Measurements from ENCODE around the gene C17orf78. TPM values are rescaled to one million over a fixed set of nuclear protein-coding genes. Genes with fewer than 3 reads are reported as not detected.
"Not testable (repeated sequence)": the region's sequence is repeated elsewhere in the genome, so short reads cannot be mapped to it uniquely, and the experiment has no call there.

The C17orf78 gene
- total RNA-seq, 3 donors from 2014 or later = not detected

GRCh38 chr17:37400505-37400904 lies 24.7 kb downstream of the C17orf78 start:
- no peaks in the 10 kb centered on the region for H3K27me3 Mint-ChIP-seq (ENCODE audit: low read depth)
- peaks cover 2% of the 10 kb centered on the region for H3K36me3 Mint-ChIP-seq (ENCODE audit: insufficient read depth)
- ATAC-seq (no peak), DNase-seq (no peak)
- no peaks in the 10 kb centered on the region for H3K9me3 Mint-ChIP-seq
- H3K4me3 Mint-ChIP-seq = no peak overlapping the region
- peaks cover 27% of the 10 kb centered on the region for H3K4me1 Mint-ChIP-seq (ENCODE audit: low read depth)

- not testable (repeated sequence) for DNase-seq; H3K36me3 Mint-ChIP-seq (ENCODE audit: insufficient read depth); H3K27me3 Mint-ChIP-seq (ENCODE audit: low read depth); ATAC-seq; H3K9me3 Mint-ChIP-seq
- Mint-ChIP-seq H3K4me1 (ENCODE audit: low read depth) (peaks cover 44% of the 10 kb centered on the region), H3K4me3 (peak overlapping the region; percentile 99)
Observed at GRCh38 chr17:37405522-37405921, 29.7 kb downstream of the C17orf78 start.

GRCh38 chr17:37405955-37406634 lies 30.3 kb downstream of the C17orf78 start:
- Mint-ChIP-seq H3K4me1 (ENCODE audit: low read depth) (peaks cover 46% of the 10 kb centered on the region), H3K36me3 (ENCODE audit: insufficient read depth) (peaks cover 10% of the 10 kb centered on the region), H3K27me3 (ENCODE audit: low read depth) (no peaks in the 10 kb centered on the region), H3K9me3 (no peaks in the 10 kb centered on the region), H3K4me3 (peak overlapping the region; percentile 99)
- ATAC-seq = no peak
- DNase-seq = no peak

GRCh38 chr17:37406635-37407461 lies 31.1 kb downstream of the C17orf78 start, which contains the start of the genes ACACA and TADA2A:
ACACA (minus strand) TSS chr17:37406836; CDS start chr17:37406299, 537 bp downstream.
TADA2A (plus strand) TSS chr17:37406886; CDS start chr17:37411366, 4,480 bp downstream.
- DNase-seq (peak; percentile 63), ATAC-seq (peak; percentile 95 to 96)
- peaks cover 46% of the 10 kb centered on the region for H3K4me1 Mint-ChIP-seq (ENCODE audit: low read depth)
- no peaks in the 10 kb centered on the region for H3K9me3 Mint-ChIP-seq
- no peaks in the 10 kb centered on the region for H3K27me3 Mint-ChIP-seq (ENCODE audit: low read depth)
- H3K36me3 Mint-ChIP-seq (ENCODE audit: insufficient read depth) = peaks cover 11% of the 10 kb centered on the region
- peak within 1 kb of the TSS; percentile 99 for H3K4me3 Mint-ChIP-seq

- ATAC-seq; DNase-seq; H3K27me3 Mint-ChIP-seq (ENCODE audit: low read depth); H3K9me3 Mint-ChIP-seq: not testable (repeated sequence)
- peak overlapping the region; percentile 95 for H3K4me3 Mint-ChIP-seq
- peaks cover 39% of the 10 kb centered on the region for H3K4me1 Mint-ChIP-seq (ENCODE audit: low read depth)
- H3K36me3 Mint-ChIP-seq (ENCODE audit: insufficient read depth) = peaks cover 11% of the 10 kb centered on the region
Observed at GRCh38 chr17:37408145-37408479, 32.3 kb downstream of the C17orf78 start.

GRCh38 chr17:37410357-37410756 lies 34.6 kb downstream of the C17orf78 start:
- H3K4me3 Mint-ChIP-seq = peak overlapping the region; percentile 29
- H3K36me3 Mint-ChIP-seq (ENCODE audit: insufficient read depth) = peaks cover 22% of the 10 kb centered on the region
- H3K4me1 Mint-ChIP-seq (ENCODE audit: low read depth) = peaks cover 26% of the 10 kb centered on the region
- H3K9me3 Mint-ChIP-seq = no peaks in the 10 kb centered on the region
- no peaks in the 10 kb centered on the region for H3K27me3 Mint-ChIP-seq (ENCODE audit: low read depth)
- ATAC-seq = no peak
- no peak for DNase-seq

GRCh38 chr17:37413875-37414519 lies 38.2 kb downstream of the C17orf78 start:
- Mint-ChIP-seq H3K27me3 (ENCODE audit: low read depth) (no peaks in the 10 kb centered on the region), H3K4me1 (ENCODE audit: low read depth) (peaks cover 11% of the 10 kb centered on the region), H3K9me3 (no peaks in the 10 kb centered on the region), H3K36me3 (ENCODE audit: insufficient read depth) (peaks cover 21% of the 10 kb centered on the region), H3K4me3 (no peak overlapping the region)
- no peak for DNase-seq
- no peak for ATAC-seq

GRCh38 chr17:37417852-37418251 lies 42.1 kb downstream of the C17orf78 start:
- Mint-ChIP-seq H3K9me3 (no peaks in the 10 kb centered on the region), H3K4me3 (no peak overlapping the region), H3K36me3 (ENCODE audit: insufficient read depth) (peaks cover 19% of the 10 kb centered on the region), H3K4me1 (ENCODE audit: low read depth) (peaks cover 5% of the 10 kb centered on the region), H3K27me3 (ENCODE audit: low read depth) (no peaks in the 10 kb centered on the region)
- ATAC-seq = no peak
- DNase-seq = no peak

- DNase-seq (no peak), ATAC-seq (no peak)
- H3K36me3 Mint-ChIP-seq (ENCODE audit: insufficient read depth) = peaks cover 25% of the 10 kb centered on the region
- no peaks in the 10 kb centered on the region for H3K9me3 Mint-ChIP-seq
- no peaks in the 10 kb centered on the region for H3K27me3 Mint-ChIP-seq (ENCODE audit: low read depth)
- H3K4me3 Mint-ChIP-seq = no peak overlapping the region
- no peaks in the 10 kb centered on the region for H3K4me1 Mint-ChIP-seq (ENCODE audit: low read depth)
Observed at GRCh38 chr17:37422971-37423625, 47.3 kb downstream of the C17orf78 start.

GRCh38 chr17:37425268-37425667 lies 49.5 kb downstream of the C17orf78 start:
- DNase-seq (no peak), ATAC-seq (no peak)
- Mint-ChIP-seq H3K4me1 (ENCODE audit: low read depth) (peaks cover 9% of the 10 kb centered on the region), H3K4me3 (no peak overlapping the region), H3K36me3 (ENCODE audit: insufficient read depth) (peaks cover 30% of the 10 kb centered on the region), H3K27me3 (ENCODE audit: low read depth) (no peaks in the 10 kb centered on the region), H3K9me3 (no peaks in the 10 kb centered on the region)

GRCh38 chr17:37429039-37429438 lies 53.3 kb downstream of the C17orf78 start:
- Mint-ChIP-seq H3K4me3 (no peak overlapping the region), H3K36me3 (ENCODE audit: insufficient read depth) (peaks cover 30% of the 10 kb centered on the region), H3K4me1 (ENCODE audit: low read depth) (peaks cover 23% of the 10 kb centered on the region), H3K27me3 (ENCODE audit: low read depth) (no peaks in the 10 kb centered on the region), H3K9me3 (no peaks in the 10 kb centered on the region)
- DNase-seq = no peak
- no peak for ATAC-seq

- peaks cover 23% of the 10 kb centered on the region for H3K4me1 Mint-ChIP-seq (ENCODE audit: low read depth)
- H3K9me3 Mint-ChIP-seq = no peaks in the 10 kb centered on the region
- no peak for DNase-seq
- H3K27me3 Mint-ChIP-seq (ENCODE audit: low read depth) = no peaks in the 10 kb centered on the region
- peak overlapping the region; percentile 33 for H3K4me3 Mint-ChIP-seq
- ATAC-seq = no peak
- peaks cover 31% of the 10 kb centered on the region for H3K36me3 Mint-ChIP-seq (ENCODE audit: insufficient read depth)
Observed at GRCh38 chr17:37429453-37429852, 53.7 kb downstream of the C17orf78 start.

GRCh38 chr17:37430051-37430627 lies 54.4 kb downstream of the C17orf78 start:
- Mint-ChIP-seq H3K9me3 (no peaks in the 10 kb centered on the region), H3K36me3 (ENCODE audit: insufficient read depth) (peaks cover 29% of the 10 kb centered on the region), H3K27me3 (ENCODE audit: low read depth) (no peaks in the 10 kb centered on the region), H3K4me3 (peak overlapping the region; percentile 1), H3K4me1 (ENCODE audit: low read depth) (peaks cover 23% of the 10 kb centered on the region)
- peak; percentile 90 for ATAC-seq
- no peak for DNase-seq

- no peak for DNase-seq
- Mint-ChIP-seq H3K9me3 (no peaks in the 10 kb centered on the region), H3K36me3 (ENCODE audit: insufficient read depth) (peaks cover 24% of the 10 kb centered on the region), H3K4me1 (ENCODE audit: low read depth) (peaks cover 23% of the 10 kb centered on the region), H3K27me3 (ENCODE audit: low read depth) (no peaks in the 10 kb centered on the region), H3K4me3 (no peak overlapping the region)
- ATAC-seq = no peak
Observed at GRCh38 chr17:37432671-37433070, 56.9 kb downstream of the C17orf78 start.
